ENCODE data around the gene ACOT11.

Gene ACOT11

GRCh38 chr1:54538538-54538937 lies 9.5 kb upstream of the ACOT11 start:
- DNase-seq: no peak

- no peak for DNase-seq
Observed at GRCh38 chr1:54540582-54541295, 7.3 kb upstream of the ACOT11 start.

- DNase-seq: no peak
Observed at GRCh38 chr1:54542120-54542961, 5.7 kb upstream of the ACOT11 start.

GRCh38 chr1:54542962-54543539 lies 5.0 kb upstream of the ACOT11 start:
- DNase-seq: no peak

- DNase-seq: no peak
Observed at GRCh38 chr1:54543729-54544496, 4.1 kb upstream of the ACOT11 start.

GRCh38 chr1:54545916-54546635 lies 2.0 kb upstream of the ACOT11 start:
- DNase-seq: no peak

GRCh38 chr1:54546651-54547401 lies 1.2 kb upstream of the ACOT11 start:
- DNase-seq: no peak

GRCh38 chr1:54548389-54549044 lies 489 bp downstream of the ACOT11 start:
- DNase-seq: no peak

- no peak for DNase-seq
Observed at GRCh38 chr1:54549181-54549924, 1.3 kb downstream of the ACOT11 start.

- DNase-seq: no peak
Observed at GRCh38 chr1:54551891-54552290, 3.9 kb downstream of the ACOT11 start.

- DNase-seq: no peak
Observed at GRCh38 chr1:54553602-54554313, 5.7 kb downstream of the ACOT11 start.

- no peak for DNase-seq
Observed at GRCh38 chr1:54556110-54556509, 8.1 kb downstream of the ACOT11 start.

GRCh38 chr1:54557671-54558355 lies 9.8 kb downstream of the ACOT11 start:
- DNase-seq: no peak

- DNase-seq: no peak
Observed at GRCh38 chr1:54558434-54559030, 10.5 kb downstream of the ACOT11 start.

- DNase-seq: no peak
Observed at GRCh38 chr1:54559111-54559548, 11.1 kb downstream of the ACOT11 start.

- DNase-seq: no peak
Observed at GRCh38 chr1:54559771-54560231, 11.8 kb downstream of the ACOT11 start.

GRCh38 chr1:54564312-54565112 lies 16.5 kb downstream of the ACOT11 start:
- DNase-seq: no peak

- no peak for DNase-seq
Observed at GRCh38 chr1:54565113-54565501, 17.1 kb downstream of the ACOT11 start.
